ENCODE measurements around the gene NFS1.
"Not testable (repeated sequence)": the region's sequence is repeated elsewhere in the genome, so short reads cannot be mapped to it uniquely, and the experiment has no call there.

NFS1 gene

DNA sequence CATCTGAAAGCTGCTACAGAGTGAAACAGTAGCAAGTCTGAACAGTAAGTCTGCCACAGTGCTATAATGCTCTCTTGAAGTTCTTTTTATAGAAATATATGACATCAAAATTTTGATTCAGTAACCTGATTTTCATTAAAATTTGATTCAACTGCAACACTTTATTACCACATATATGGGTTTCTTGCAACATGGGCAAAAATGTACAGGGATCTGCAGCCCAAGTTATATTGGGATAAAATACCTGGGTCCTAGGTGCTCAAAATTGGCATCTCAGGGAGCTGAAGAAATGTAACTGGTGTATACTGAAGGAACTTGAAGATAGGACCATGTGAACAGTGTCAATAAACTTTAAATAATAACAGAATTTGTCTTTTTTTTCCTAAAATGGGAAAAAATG, 10.9 kb upstream of the NFS1 start:
- no peak for DNase-seq
- in situ Hi-C loops (cut with HindIII; ENCODE audit: low pct_ligation_motif_present, low sequenced_read_pairs) = no loop called here
- no peak overlapping the region for H3K4me3 ChIP-seq (ENCODE audit: low read depth, low read length)
- no peak overlapping the region for H3K27ac ChIP-seq
- TF ChIP-seq, protein P1, sequence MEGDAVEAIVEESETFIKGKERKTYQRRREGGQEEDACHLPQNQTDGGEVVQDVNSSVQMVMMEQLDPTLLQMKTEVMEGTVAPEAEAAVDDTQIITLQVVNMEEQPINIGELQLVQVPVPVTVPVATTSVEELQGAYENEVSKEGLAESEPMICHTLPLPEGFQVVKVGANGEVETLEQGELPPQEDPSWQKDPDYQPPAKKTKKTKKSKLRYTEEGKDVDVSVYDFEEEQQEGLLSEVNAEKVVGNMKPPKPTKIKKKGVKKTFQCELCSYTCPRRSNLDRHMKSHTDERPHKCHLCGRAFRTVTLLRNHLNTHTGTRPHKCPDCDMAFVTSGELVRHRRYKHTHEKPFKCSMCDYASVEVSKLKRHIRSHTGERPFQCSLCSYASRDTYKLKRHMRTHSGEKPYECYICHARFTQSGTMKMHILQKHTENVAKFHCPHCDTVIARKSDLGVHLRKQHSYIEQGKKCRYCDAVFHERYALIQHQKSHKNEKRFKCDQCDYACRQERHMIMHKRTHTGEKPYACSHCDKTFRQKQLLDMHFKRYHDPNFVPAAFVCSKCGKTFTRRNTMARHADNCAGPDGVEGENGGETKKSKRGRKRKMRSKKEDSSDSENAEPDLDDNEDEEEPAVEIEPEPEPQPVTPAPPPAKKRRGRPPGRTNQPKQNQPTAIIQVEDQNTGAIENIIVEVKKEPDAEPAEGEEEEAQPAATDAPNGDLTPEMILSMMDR (IDR thresholded peaks at IDR 0.05; ENCODE audit: low read depth, low read length, missing control alignments) = no peak
- no peaks in the 10 kb centered on the region for H3K27me3 ChIP-seq (replicated peaks)
- peaks cover 77% of the 10 kb centered on the region for H3K36me3 ChIP-seq (replicated peaks)

DNA sequence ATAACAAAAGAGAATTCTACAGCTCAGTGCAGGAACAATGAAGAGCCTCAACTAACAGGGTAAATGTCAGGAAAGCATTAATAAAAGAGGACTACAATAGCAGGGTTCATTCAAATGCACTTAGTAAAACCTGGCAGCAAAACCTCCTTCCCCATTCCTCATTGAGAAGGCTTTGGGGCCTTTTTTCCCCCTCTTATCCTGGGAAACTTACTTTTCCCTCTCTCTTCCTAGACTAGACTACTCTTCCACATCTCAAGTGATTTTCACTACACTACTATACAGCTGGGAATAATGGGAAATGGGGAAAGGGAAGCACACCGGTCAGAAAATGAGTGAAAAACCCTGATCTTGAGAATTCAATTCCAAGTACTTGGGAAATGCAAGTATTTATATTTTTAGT, 10.1 kb upstream of the NFS1 start:
- TF ChIP-seq, protein P1 (IDR thresholded peaks at IDR 0.05; ENCODE audit: low read depth, low read length, missing control alignments) = no peak
- no peak for DNase-seq
- Histone ChIP-seq H3K4me3 (ENCODE audit: low read depth, low read length) (no peak overlapping the region), H3K36me3 (replicated peaks) (peaks cover 79% of the 10 kb centered on the region), H3K27ac (no peak overlapping the region), H3K27me3 (replicated peaks) (no peaks in the 10 kb centered on the region)
- in situ Hi-C loops (cut with HindIII; ENCODE audit: low pct_ligation_motif_present, low sequenced_read_pairs) = no loop called here

DNA sequence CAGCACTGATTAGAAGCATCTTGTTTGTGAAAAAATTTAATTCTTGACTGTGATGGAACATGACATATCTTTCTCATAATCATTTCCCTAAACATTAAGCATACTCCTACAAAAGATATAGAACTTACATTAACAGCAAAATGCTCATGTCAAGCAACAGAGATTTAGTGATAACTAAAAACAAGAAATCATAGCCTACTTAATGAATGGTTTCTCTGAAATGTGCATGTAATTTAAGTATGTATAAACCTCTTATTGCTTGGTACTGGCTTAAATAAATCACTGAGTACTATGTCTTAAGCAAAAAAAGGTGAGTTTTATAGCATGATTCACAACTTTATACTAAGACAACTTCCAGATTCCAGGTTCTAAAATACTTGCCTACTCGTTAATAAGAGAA, 9.3 kb upstream of the NFS1 start:
- in situ Hi-C loops (cut with HindIII; ENCODE audit: low pct_ligation_motif_present, low sequenced_read_pairs) = no loop called here
- H3K4me3 ChIP-seq (ENCODE audit: low read depth, low read length) = no peak overlapping the region
- TF ChIP-seq, protein P1 (IDR thresholded peaks at IDR 0.05; ENCODE audit: low read depth, low read length, missing control alignments) = no peak
- no peaks in the 10 kb centered on the region for H3K27me3 ChIP-seq (replicated peaks)
- no peak for DNase-seq
- H3K36me3 ChIP-seq (replicated peaks) = peaks cover 80% of the 10 kb centered on the region
- H3K27ac ChIP-seq = no peak overlapping the region

DNA sequence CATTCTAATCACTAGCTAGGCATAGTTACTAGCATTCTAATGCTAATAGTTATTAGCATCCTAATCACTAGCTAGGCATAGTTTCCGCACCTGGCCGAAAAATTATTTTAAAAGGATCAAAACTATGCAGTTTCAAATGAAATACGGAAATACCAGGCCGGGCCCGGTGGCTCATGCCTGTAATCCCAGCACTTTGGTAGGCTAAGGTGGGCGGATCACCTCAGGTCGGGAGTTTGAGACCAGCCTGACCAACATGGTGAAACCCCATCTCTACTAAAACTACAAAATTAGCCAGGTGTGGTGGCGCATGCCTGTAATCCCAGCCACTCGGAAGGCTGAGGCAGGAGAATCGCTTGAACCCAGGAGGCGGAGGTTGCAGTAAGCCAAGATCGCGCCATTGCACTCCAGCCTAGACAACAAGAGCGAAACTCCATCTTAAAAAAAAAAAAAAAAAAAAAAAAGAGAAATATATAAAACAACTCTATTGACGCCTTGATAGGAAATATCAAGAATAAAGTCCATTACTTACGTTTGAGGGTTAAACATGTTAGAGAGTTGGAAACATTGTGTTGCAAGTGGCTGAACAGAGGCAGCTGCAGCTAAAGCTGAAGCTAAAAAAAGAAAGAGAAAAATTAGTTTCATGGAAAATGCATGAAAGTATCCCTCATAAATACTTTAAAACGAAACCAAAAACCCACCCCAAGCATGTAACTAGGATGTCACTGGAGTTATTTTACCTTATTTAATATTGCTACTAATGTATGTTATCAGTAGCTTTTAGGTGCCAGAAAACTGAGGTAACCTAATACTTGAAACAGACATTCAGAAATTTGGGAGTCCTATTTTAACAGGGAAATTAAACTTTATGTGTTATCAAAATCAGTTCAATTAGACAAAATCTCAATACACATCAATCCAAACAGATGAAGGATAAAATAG, 7.7 kb upstream of the NFS1 start:
- H3K27me3 ChIP-seq (replicated peaks); H3K4me3 ChIP-seq (ENCODE audit: low read depth, low read length); H3K27ac ChIP-seq; DNase-seq; in situ Hi-C loops (cut with HindIII; ENCODE audit: low pct_ligation_motif_present, low sequenced_read_pairs): not testable (repeated sequence)
- peaks cover 81% of the 10 kb centered on the region for H3K36me3 ChIP-seq (replicated peaks)

DNA sequence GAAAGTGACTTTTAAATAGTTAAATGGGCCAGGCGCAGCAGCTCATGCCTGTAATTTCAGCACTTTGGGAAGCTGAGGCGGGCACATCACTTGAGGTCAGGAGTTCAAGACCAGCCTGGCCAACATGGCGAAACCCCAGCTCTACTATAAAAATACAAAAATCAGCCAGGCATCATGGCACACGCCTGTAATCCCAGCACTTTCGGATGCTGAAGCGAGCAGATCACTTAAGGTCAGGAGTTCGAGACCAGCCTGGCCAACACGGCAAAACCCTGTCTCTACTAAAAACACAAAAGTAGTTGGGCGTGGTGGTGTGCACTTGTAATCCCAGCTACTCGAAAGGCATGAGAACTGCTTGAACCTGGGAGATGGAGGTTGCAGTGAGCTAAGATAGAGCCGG, 6.7 kb upstream of the NFS1 start:
- peaks cover 79% of the 10 kb centered on the region for H3K36me3 ChIP-seq (replicated peaks)

DNA sequence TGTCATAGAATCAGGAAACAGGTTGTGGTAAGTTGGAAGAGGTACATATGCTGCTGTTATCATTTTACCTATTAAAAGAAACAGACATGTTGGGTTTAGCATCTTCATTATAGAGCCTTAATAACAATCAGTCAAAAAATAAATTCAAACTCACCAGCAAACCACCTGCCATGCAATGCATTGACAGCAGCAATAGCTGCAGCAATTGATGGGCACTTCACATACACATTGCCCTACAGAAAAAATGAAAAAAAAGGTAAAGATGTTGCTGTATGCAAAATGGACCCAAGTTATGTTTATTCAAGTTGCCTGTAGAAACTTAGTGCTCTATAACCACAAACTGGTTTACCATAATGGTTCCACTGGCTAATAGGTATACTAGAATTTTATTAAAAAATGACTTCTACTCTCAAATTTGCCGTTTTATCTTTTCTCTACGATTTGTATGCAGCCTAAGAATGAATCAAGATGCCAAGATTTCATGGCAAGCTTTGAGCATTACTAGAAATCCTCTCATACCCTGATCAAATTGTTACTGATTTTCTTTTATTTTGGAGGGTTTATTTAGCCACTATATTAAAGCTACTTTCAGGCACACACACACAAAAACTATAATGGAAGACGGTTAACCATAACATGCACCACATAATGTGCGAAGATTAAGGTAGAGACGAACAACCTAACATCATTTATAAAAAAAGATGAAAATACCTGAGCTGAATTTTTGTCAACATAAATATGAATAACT, 5.5 kb upstream of the NFS1 start:
- no peak overlapping the region for H3K27ac ChIP-seq
- H3K36me3 ChIP-seq (replicated peaks) = peaks cover 67% of the 10 kb centered on the region
- in situ Hi-C loops (cut with HindIII; ENCODE audit: low pct_ligation_motif_present, low sequenced_read_pairs) = no loop called here
- H3K27me3 ChIP-seq (replicated peaks) = no peaks in the 10 kb centered on the region
- no peak for DNase-seq
- TF ChIP-seq, protein P1 (IDR thresholded peaks at IDR 0.05; ENCODE audit: low read depth, low read length, missing control alignments) = no peak
- no peak overlapping the region for H3K4me3 ChIP-seq (ENCODE audit: low read depth, low read length)

More for the DNA sequence above, 6.7 kb upstream of the NFS1 start:
- DNase-seq; H3K4me3 ChIP-seq (ENCODE audit: low read depth, low read length); H3K27me3 ChIP-seq (replicated peaks); in situ Hi-C loops (cut with HindIII; ENCODE audit: low pct_ligation_motif_present, low sequenced_read_pairs); H3K27ac ChIP-seq: not testable (repeated sequence)

All from brain microvascular endothelial cell (primary cell).